Stomach (tissue), 4 donors: Measurements from ENCODE around the gene FARS2.

Experiments used
- POLR2AphosphoS5 ChIP-seq, 3 donors: sonication (generic); formaldehyde crosslinking; IDR thresholded peaks; one replicate each; pipeline ENCODE4 v1.6.1; 2016; ENCODE audit warnings: antibody characterized with exemption in 3 of 3
- TF ChIP-seq, protein P1 (sequence below), 7 experiments: fragments of 450-650 bp in 4 of 7; fragments of 200-600 bp in 3 of 7; sonication (generic) in 3 of 7; IDR thresholded peaks; one replicate each; pipeline ENCODE4 v1.5.1; 2016 to 2019; ENCODE audit warnings: antibody characterized with exemption in 7 of 7, control low read depth in 2 of 7, mild to moderate bottlenecking in 1 of 7

DNA sequence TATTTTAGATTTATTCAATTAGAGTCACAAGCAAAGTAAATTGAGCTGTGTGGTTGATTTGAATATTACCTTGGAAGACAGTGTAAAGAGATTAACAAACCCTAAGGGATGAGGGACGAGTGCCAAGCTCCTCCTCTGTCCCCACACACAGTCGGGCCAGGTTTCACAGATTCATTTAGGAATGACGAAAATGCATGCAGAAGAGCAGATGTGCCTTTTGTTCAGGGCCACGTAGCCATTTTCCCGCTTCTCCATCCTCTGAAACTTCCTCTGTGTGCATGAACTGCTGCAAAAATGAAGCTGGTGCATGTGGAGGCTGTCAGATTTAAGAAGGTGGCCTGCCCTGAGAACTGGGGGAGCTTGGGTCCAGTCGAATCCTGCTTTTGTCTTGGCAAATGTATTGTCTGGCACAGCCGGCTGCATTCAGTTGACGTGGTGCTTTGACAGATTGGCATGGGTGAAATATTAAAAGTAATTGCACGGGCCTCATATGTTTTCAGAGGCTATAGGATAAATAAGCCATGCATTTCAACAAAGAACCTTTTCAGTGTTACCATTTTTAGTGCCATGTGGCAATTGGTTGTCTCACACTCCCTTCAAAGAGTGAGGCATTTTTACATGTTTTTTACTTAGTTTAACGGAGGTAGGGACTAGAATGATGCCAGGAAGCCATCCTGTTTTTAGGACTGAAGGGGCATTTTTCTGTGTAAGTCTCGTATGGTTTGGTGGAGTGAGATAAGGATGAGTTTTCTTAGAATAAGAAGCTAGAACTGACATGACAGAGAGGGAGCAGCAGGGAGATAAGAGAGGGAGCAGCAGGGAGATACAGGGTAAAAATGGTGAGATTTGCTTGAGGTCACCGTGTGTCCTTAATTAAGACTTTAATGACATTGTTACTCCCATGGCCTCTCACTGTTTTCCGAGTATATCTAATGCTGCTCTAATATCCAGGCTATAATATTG is 384.3 kb downstream of the FARS2 start:
- TF ChIP-seq, protein P1, sequence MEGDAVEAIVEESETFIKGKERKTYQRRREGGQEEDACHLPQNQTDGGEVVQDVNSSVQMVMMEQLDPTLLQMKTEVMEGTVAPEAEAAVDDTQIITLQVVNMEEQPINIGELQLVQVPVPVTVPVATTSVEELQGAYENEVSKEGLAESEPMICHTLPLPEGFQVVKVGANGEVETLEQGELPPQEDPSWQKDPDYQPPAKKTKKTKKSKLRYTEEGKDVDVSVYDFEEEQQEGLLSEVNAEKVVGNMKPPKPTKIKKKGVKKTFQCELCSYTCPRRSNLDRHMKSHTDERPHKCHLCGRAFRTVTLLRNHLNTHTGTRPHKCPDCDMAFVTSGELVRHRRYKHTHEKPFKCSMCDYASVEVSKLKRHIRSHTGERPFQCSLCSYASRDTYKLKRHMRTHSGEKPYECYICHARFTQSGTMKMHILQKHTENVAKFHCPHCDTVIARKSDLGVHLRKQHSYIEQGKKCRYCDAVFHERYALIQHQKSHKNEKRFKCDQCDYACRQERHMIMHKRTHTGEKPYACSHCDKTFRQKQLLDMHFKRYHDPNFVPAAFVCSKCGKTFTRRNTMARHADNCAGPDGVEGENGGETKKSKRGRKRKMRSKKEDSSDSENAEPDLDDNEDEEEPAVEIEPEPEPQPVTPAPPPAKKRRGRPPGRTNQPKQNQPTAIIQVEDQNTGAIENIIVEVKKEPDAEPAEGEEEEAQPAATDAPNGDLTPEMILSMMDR (IDR thresholded peaks at IDR 0.05), result no peak
- TF ChIP-seq POLR2AphosphoS5 (IDR thresholded peaks at IDR 0.05), result no peak
